Measurements from ENCODE around the gene SLC6A6.

DNA sequence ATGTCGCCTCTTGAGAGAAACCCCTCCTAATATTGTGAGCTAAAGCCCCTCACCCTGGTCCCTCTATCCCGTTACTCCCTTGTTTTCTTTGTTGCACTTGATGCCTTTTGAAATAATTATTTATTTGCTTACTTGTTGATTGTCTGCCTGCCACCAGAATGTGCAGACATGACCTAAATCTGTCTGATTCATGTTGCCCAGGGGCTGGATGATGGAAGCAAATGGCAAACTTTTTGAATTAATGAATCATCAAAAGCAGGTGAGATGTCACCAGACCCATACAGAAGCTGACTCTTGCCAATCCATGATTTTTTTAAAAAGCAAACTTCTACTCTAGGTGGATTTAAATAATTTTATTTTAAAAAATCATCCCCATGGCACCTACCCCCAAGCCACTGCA lies 88.4 kb downstream of the SLC6A6 start:
- TF ChIP-seq, protein P1, sequence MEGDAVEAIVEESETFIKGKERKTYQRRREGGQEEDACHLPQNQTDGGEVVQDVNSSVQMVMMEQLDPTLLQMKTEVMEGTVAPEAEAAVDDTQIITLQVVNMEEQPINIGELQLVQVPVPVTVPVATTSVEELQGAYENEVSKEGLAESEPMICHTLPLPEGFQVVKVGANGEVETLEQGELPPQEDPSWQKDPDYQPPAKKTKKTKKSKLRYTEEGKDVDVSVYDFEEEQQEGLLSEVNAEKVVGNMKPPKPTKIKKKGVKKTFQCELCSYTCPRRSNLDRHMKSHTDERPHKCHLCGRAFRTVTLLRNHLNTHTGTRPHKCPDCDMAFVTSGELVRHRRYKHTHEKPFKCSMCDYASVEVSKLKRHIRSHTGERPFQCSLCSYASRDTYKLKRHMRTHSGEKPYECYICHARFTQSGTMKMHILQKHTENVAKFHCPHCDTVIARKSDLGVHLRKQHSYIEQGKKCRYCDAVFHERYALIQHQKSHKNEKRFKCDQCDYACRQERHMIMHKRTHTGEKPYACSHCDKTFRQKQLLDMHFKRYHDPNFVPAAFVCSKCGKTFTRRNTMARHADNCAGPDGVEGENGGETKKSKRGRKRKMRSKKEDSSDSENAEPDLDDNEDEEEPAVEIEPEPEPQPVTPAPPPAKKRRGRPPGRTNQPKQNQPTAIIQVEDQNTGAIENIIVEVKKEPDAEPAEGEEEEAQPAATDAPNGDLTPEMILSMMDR (IDR thresholded peaks at IDR 0.05; ENCODE audit: insufficient read depth, low read length, poor library complexity, severe bottlenecking), result no peak
- TF ChIP-seq EZH2phosphoT487 (conservative IDR thresholded peaks at IDR 0.05; ENCODE audit: low read length), result no peak

All from SU-DHL-6 (cell line).